Measurements from ENCODE around the gene LXN. TPM values are rescaled to one million over a fixed set of nuclear protein-coding genes. Genes with fewer than 3 reads are reported as not detected.

The LXN gene
- polyA plus RNA-seq, 1 donor (not counting 4 experiments of a cell fraction or from before 2014, with no cell fraction given): 8.4 TPM

GRCh38 chr3:158651192-158651591, 21.3 kb downstream of the LXN start:
- dilution Hi-C loops (cut with MboI; ENCODE audit: extremely low pct_ligation_motif_present, low sequenced_read_pairs): no loop called here
- Histone ChIP-seq H3K27me3 (ENCODE audit: control insufficient read depth, extremely low read depth, insufficient read depth, low read length) (no peaks in the 10 kb centered on the region), H3K4me1 (ENCODE audit: control insufficient read depth, extremely low read depth, insufficient read depth, low read length) (peaks cover 2% of the 10 kb centered on the region), H2AFZ (ENCODE audit: control insufficient read depth, low read length) (no peak overlapping the region), H3K36me3 (ENCODE audit: control insufficient read depth in 2 of 2, extremely low read depth in 1 of 2, insufficient read depth in 2 of 2, low read length in 2 of 2) (peaks cover 9 to 24% of the 10 kb centered on the region in 2 experiments), H3K4me3 (ENCODE audit: control insufficient read depth in 2 of 3, extremely low read depth in 1 of 3, insufficient read depth in 2 of 3, low read depth in 1 of 3, low read length in 3 of 3) (no peak overlapping the region), H3K9me1 (ENCODE audit: control insufficient read depth, extremely low read depth, insufficient read depth, low read length) (no peaks in the 10 kb centered on the region), H3K27ac (ENCODE audit: control insufficient read depth, insufficient read depth, low read length) (no peak overlapping the region), H3K9ac (ENCODE audit: control insufficient read depth, extremely low read depth, insufficient read depth, low read length) (no peak overlapping the region), H3K4me2 (ENCODE audit: control insufficient read depth, extremely low read depth, insufficient read depth, low read depth, low read length) (no peak overlapping the region), H3K79me2 (ENCODE audit: control insufficient read depth, insufficient read depth, low read length) (peaks cover 13% of the 10 kb centered on the region), H3K9me3 (ENCODE audit: control insufficient read depth, low read depth, low read length) (no peaks in the 10 kb centered on the region), H4K20me1 (ENCODE audit: control insufficient read depth, extremely low read depth, insufficient read depth, low read length) (no peaks in the 10 kb centered on the region)
- DNase-seq (ENCODE audit: low read depth, low spot score): no peak
- TF ChIP-seq EZH2 (IDR thresholded peaks at IDR 0.05; ENCODE audit: low read length): no peak
- TF ChIP-seq, protein P1, sequence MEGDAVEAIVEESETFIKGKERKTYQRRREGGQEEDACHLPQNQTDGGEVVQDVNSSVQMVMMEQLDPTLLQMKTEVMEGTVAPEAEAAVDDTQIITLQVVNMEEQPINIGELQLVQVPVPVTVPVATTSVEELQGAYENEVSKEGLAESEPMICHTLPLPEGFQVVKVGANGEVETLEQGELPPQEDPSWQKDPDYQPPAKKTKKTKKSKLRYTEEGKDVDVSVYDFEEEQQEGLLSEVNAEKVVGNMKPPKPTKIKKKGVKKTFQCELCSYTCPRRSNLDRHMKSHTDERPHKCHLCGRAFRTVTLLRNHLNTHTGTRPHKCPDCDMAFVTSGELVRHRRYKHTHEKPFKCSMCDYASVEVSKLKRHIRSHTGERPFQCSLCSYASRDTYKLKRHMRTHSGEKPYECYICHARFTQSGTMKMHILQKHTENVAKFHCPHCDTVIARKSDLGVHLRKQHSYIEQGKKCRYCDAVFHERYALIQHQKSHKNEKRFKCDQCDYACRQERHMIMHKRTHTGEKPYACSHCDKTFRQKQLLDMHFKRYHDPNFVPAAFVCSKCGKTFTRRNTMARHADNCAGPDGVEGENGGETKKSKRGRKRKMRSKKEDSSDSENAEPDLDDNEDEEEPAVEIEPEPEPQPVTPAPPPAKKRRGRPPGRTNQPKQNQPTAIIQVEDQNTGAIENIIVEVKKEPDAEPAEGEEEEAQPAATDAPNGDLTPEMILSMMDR (optimal IDR thresholded peaks at IDR 0.05 in 1 of 3, IDR thresholded peaks at IDR 0.05 in 1 of 3, conservative IDR thresholded peaks at IDR 0.05 in 1 of 3; ENCODE audit: extremely low read depth in 1 of 3, insufficient read depth in 2 of 3, low read length in 3 of 3): no peak
- FAIRE-seq: no peak

- Histone ChIP-seq H3K27ac (ENCODE audit: control insufficient read depth, insufficient read depth, low read length) (no peak overlapping the region), H3K9ac (ENCODE audit: control insufficient read depth, extremely low read depth, insufficient read depth, low read length) (no peak overlapping the region), H2AFZ (ENCODE audit: control insufficient read depth, low read length) (no peak overlapping the region), H3K9me3 (ENCODE audit: control insufficient read depth, low read depth, low read length) (no peaks in the 10 kb centered on the region), H4K20me1 (ENCODE audit: control insufficient read depth, extremely low read depth, insufficient read depth, low read length) (no peaks in the 10 kb centered on the region), H3K4me1 (ENCODE audit: control insufficient read depth, extremely low read depth, insufficient read depth, low read length) (peaks cover 8% of the 10 kb centered on the region), H3K9me1 (ENCODE audit: control insufficient read depth, extremely low read depth, insufficient read depth, low read length) (no peaks in the 10 kb centered on the region), H3K4me2 (ENCODE audit: control insufficient read depth, extremely low read depth, insufficient read depth, low read depth, low read length) (no peak overlapping the region), H3K36me3 (ENCODE audit: control insufficient read depth in 2 of 2, extremely low read depth in 1 of 2, insufficient read depth in 2 of 2, low read length in 2 of 2) (peaks cover 9 to 28% of the 10 kb centered on the region in 2 experiments), H3K79me2 (ENCODE audit: control insufficient read depth, insufficient read depth, low read length) (peaks cover 27% of the 10 kb centered on the region), H3K27me3 (ENCODE audit: control insufficient read depth, extremely low read depth, insufficient read depth, low read length) (no peaks in the 10 kb centered on the region), H3K4me3 (ENCODE audit: control insufficient read depth in 2 of 3, extremely low read depth in 1 of 3, insufficient read depth in 2 of 3, low read depth in 1 of 3, low read length in 3 of 3) (no peak overlapping the region)
- TF ChIP-seq, protein P1 (optimal IDR thresholded peaks at IDR 0.05 in 1 of 3, IDR thresholded peaks at IDR 0.05 in 1 of 3, conservative IDR thresholded peaks at IDR 0.05 in 1 of 3; ENCODE audit: extremely low read depth in 1 of 3, insufficient read depth in 2 of 3, low read length in 3 of 3): no peak
- dilution Hi-C loops (cut with MboI; ENCODE audit: extremely low pct_ligation_motif_present, low sequenced_read_pairs): no loop called here
- no peak for DNase-seq (ENCODE audit: low read depth, low spot score)
- FAIRE-seq: no peak
Observed at GRCh38 chr3:158649791-158650190, 22.7 kb downstream of the LXN start.
